ENCODE measurements around the gene SMPD1.

The SMPD1 gene

DNA sequence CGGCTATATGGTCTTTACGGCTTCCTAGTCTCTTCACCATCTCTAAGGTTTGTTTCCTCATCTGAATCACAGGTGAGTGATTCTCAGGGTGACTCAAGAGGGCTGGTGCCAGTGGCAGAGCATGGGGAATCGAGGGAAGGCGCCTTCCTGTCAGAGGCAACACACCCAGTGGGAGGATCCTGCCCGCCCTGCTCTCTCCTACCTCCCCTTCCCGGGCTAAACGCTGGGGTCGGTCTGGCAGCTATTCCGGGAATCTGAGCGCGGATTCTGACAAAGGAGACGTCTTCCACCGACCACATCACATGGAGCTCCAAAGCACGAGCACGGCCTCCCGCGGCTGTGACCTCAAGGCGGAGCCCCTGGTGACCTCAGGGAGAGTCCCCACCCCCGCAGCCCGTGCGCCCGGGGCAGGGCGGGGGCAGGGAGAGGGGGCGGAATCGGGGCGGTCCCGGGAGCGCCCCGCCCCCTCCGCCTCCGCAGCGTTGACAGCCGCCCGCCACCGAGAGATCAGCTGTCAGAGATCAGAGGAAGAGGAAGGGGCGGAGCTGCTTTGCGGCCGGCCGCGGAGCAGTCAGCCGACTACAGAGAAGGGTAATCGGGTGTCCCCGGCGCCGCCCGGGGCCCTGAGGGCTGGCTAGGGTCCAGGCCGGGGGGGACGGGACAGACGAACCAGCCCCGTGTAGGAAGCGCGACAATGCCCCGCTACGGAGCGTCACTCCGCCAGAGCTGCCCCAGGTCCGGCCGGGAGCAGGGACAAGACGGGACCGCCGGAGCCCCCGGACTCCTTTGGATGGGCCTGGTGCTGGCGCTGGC is at the start of gene SMPD1:
TSS of gene SMPD1 (plus strand) at position 570 of the 813 bp plus-strand sequence. CDS start at position 695, 125 bp downstream.
- H3K36me3 ChIP-seq (ENCODE audit: insufficient read depth, insufficient read length, low read length), result peaks cover 15% of the 10 kb centered on the region
- TF ChIP-seq ZNF274 (IDR thresholded peaks at IDR 0.05; ENCODE audit: low read depth, low read length) (no peak), YY1 (IDR thresholded peaks at IDR 0.05; ENCODE audit: insufficient read depth, insufficient read length) (no peak), SUZ12 (IDR thresholded peaks at IDR 0.05; ENCODE audit: extremely low read depth, insufficient read depth, insufficient read length) (no peak)
- peak; percentile 87 for DNase-seq (ENCODE audit: low read depth, low spot score)
- peaks cover 9% of the 10 kb centered on the region for H3K27me3 ChIP-seq (ENCODE audit: insufficient read depth, insufficient read length)
- peaks cover 6% of the 10 kb centered on the region for H3K4me1 ChIP-seq (ENCODE audit: insufficient read depth, insufficient read length)
- no peaks in the 10 kb centered on the region for H3K9me3 ChIP-seq (ENCODE audit: insufficient read depth, low read length)
- peak within 1 kb of the TSS; percentile 63 for H3K4me3 ChIP-seq (ENCODE audit: insufficient read length, low read depth)
- peak within 1 kb of the TSS; percentile 84 for H3K9ac ChIP-seq (ENCODE audit: insufficient read length, low read depth)

DNA sequence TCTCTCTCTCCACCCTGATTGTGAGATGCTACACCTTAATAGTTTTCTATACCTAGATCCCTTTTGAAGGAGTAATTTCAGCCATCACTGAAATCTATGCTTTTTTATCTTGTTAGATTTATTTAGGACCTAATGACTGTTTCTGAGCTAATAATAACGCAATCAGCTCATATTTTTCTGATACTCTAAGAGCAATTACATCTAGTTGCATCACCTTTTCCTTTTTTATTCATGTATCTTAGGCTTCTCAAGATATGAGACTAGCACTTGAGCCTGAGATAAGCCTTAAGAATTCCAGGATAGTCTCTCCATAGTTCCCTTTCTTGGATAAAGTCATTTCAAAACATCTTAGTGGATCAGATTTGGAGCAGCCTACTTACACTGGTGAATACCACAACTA is 44.9 kb upstream of the SMPD1 start:
- peaks cover 11% of the 10 kb centered on the region; the same call in 1 of the 2 replicates for H3K9me3 ChIP-seq (ENCODE audit: insufficient read depth, low read length)
- TF ChIP-seq SUZ12 (IDR thresholded peaks at IDR 0.05; ENCODE audit: extremely low read depth, insufficient read depth, insufficient read length) (no peak), YY1 (IDR thresholded peaks at IDR 0.05; ENCODE audit: insufficient read depth, insufficient read length) (no peak), ZNF274 (IDR thresholded peaks at IDR 0.05; ENCODE audit: low read depth, low read length) (no peak)
- no peaks in the 10 kb centered on the region for H3K27me3 ChIP-seq (ENCODE audit: insufficient read depth, insufficient read length)
- no peak for DNase-seq (ENCODE audit: low read depth, low spot score)
- no peak overlapping the region for H3K9ac ChIP-seq (ENCODE audit: insufficient read length, low read depth)
- H3K36me3 ChIP-seq (ENCODE audit: insufficient read depth, insufficient read length, low read length), result no peaks in the 10 kb centered on the region
- H3K4me1 ChIP-seq (ENCODE audit: insufficient read depth, insufficient read length), result no peaks in the 10 kb centered on the region
- no peak overlapping the region for H3K4me3 ChIP-seq (ENCODE audit: insufficient read length, low read depth)

DNA sequence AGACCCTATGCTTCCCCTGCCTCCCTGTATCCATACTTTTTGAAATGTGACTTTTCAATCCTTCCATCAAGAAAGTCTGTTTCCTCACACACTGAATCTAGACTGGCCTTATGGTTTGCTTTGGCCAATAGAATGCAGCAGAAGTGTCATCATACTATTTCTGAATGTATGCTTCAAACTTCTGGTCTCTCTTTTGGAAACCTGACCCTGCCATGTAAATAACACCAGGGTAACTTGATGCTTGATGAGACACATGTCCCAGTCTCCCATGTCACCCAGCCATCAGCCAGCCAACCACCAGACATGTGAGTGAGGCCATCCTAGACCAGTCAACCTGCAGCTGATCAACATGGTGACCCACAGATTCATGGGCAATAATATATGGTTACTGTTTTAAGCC is 40.2 kb upstream of the SMPD1 start:
- Histone ChIP-seq H3K27me3 (ENCODE audit: insufficient read depth, insufficient read length) (no peaks in the 10 kb centered on the region), H3K9me3 (ENCODE audit: insufficient read depth, low read length) (peaks cover 11% of the 10 kb centered on the region; the same call in 1 of the 2 replicates), H3K36me3 (ENCODE audit: insufficient read depth, insufficient read length, low read length) (no peaks in the 10 kb centered on the region), H3K9ac (ENCODE audit: insufficient read length, low read depth) (no peak overlapping the region), H3K4me3 (ENCODE audit: insufficient read length, low read depth) (no peak overlapping the region), H3K4me1 (ENCODE audit: insufficient read depth, insufficient read length) (no peaks in the 10 kb centered on the region)
- DNase-seq (ENCODE audit: low read depth, low spot score), result no peak
- TF ChIP-seq SUZ12 (IDR thresholded peaks at IDR 0.05; ENCODE audit: extremely low read depth, insufficient read depth, insufficient read length) (no peak), YY1 (IDR thresholded peaks at IDR 0.05; ENCODE audit: insufficient read depth, insufficient read length) (no peak), ZNF274 (IDR thresholded peaks at IDR 0.05; ENCODE audit: low read depth, low read length) (no peak)

DNA sequence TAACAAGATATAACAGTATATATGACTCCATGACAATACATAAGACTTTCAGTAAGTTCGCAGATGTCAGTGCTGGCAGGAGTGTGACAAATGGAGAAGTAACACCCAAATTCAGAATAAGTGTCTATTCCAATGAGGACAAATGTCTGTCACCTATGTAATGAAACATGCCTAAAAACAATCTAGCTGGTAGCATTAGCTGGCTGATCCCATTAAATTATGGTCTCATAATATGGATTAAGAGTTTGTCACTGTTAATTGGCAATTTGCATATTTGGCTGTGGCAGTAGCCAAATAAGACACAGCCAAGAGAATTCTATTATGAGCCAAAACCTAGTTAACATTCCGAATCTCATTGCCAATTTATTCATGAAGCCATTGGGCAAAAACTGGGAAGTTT is 39.8 kb upstream of the SMPD1 start:
- H3K4me1 ChIP-seq (ENCODE audit: insufficient read depth, insufficient read length), result no peaks in the 10 kb centered on the region
- no peak for DNase-seq (ENCODE audit: low read depth, low spot score)
- peaks cover 11% of the 10 kb centered on the region; the same call in 1 of the 2 replicates for H3K9me3 ChIP-seq (ENCODE audit: insufficient read depth, low read length)
- TF ChIP-seq ZNF274 (IDR thresholded peaks at IDR 0.05; ENCODE audit: low read depth, low read length), result no peak
- TF ChIP-seq SUZ12 (IDR thresholded peaks at IDR 0.05; ENCODE audit: extremely low read depth, insufficient read depth, insufficient read length), result no peak
- no peak for TF ChIP-seq YY1 (IDR thresholded peaks at IDR 0.05; ENCODE audit: insufficient read depth, insufficient read length)
- H3K9ac ChIP-seq (ENCODE audit: insufficient read length, low read depth), result no peak overlapping the region
- no peaks in the 10 kb centered on the region for H3K36me3 ChIP-seq (ENCODE audit: insufficient read depth, insufficient read length, low read length)
- no peaks in the 10 kb centered on the region for H3K27me3 ChIP-seq (ENCODE audit: insufficient read depth, insufficient read length)
- H3K4me3 ChIP-seq (ENCODE audit: insufficient read length, low read depth), result no peak overlapping the region

DNA sequence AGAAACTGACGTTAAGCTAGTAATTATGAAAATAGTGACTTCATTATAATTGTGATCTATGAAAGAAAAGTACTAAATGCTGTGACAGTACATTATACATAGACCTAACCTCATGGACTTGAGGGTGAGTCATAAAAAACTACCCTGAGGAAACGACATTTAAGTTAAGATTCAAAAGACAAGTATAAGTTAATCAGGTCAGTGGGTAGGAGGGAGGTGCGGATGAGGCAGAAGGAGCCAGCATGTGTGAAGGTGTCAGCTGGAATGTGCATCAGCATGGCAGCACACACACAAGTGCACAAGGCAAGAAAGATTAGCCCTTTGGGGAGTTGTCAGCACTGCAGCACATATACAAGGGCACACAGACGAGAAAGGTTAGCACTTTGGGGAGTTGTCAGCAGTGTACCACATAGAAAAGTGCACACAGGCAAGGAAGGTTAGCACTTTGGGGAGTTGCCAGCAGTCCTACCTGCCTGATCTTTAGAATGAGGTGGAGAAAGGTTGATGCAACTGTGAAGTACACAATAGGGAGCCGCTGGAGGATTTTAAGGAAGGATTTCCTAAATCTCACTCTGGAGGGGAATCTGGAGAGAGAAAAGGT is 38.4 kb upstream of the SMPD1 start:
- TF ChIP-seq SUZ12 (IDR thresholded peaks at IDR 0.05; ENCODE audit: extremely low read depth, insufficient read depth, insufficient read length) (no peak), YY1 (IDR thresholded peaks at IDR 0.05; ENCODE audit: insufficient read depth, insufficient read length) (no peak), ZNF274 (IDR thresholded peaks at IDR 0.05; ENCODE audit: low read depth, low read length) (no peak)
- Histone ChIP-seq H3K4me1 (ENCODE audit: insufficient read depth, insufficient read length) (no peaks in the 10 kb centered on the region), H3K9ac (ENCODE audit: insufficient read length, low read depth) (no peak overlapping the region), H3K36me3 (ENCODE audit: insufficient read depth, insufficient read length, low read length) (no peaks in the 10 kb centered on the region), H3K27me3 (ENCODE audit: insufficient read depth, insufficient read length) (no peaks in the 10 kb centered on the region), H3K4me3 (ENCODE audit: insufficient read length, low read depth) (no peak overlapping the region), H3K9me3 (ENCODE audit: insufficient read depth, low read length) (peaks cover 4% of the 10 kb centered on the region; the same call in 1 of the 2 replicates)
- DNase-seq (ENCODE audit: low read depth, low spot score), result no peak

DNA sequence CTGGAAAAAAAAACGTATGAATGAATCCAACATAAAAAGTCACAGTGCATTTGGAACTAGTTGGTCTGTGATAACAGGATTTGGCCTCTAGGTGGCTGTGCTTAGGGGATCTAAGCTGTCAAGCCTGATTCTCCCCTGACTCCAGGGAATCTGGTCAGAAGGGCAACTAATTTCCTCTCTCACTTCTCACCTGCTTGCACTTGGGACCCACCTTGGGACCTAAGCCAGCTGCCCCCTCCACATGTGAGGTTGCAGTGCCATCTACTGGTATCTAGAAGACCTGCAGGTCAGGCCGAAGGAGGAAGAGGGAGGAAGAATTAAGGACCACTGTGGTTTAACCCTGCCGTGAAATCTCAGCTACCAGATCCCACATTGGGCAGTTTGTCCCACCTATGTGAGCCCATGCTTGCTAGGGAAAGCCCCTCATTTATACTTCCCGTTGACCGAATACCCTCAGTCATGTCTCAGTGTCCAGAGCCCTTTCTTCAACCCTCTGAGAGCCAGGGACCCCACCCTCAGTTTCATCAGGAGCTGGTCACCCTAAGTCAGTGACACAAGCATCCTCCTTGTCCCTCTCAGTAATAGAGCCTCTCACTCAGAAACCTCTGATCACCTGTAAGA is 36.8 kb upstream of the SMPD1 start:
- H3K9me3 ChIP-seq (ENCODE audit: insufficient read depth, low read length), result no peaks in the 10 kb centered on the region
- no peak for TF ChIP-seq SUZ12 (IDR thresholded peaks at IDR 0.05; ENCODE audit: extremely low read depth, insufficient read depth, insufficient read length)
- no peak for TF ChIP-seq YY1 (IDR thresholded peaks at IDR 0.05; ENCODE audit: insufficient read depth, insufficient read length)
- TF ChIP-seq ZNF274 (IDR thresholded peaks at IDR 0.05; ENCODE audit: low read depth, low read length), result no peak
- peak; percentile 90 for DNase-seq (ENCODE audit: low read depth, low spot score)

More for the DNA sequence above, 36.8 kb upstream of the SMPD1 start:
- Histone ChIP-seq H3K4me3 (ENCODE audit: insufficient read length, low read depth) (no peak overlapping the region), H3K36me3 (ENCODE audit: insufficient read depth, insufficient read length, low read length) (no peaks in the 10 kb centered on the region), H3K9ac (ENCODE audit: insufficient read length, low read depth) (no peak overlapping the region), H3K4me1 (ENCODE audit: insufficient read depth, insufficient read length) (no peaks in the 10 kb centered on the region), H3K27me3 (ENCODE audit: insufficient read depth, insufficient read length) (no peaks in the 10 kb centered on the region)
